Endothelial cell of umbilical vein (primary cell): Measurements from ENCODE around the gene B4GALT5.

ENCODE experiments used
- CTCF ChIP-seq, 2 donors: IDR thresholded peaks; 1 replicate in 1 of 2; 2 replicates in 1 of 2; pipeline ENCODE4 v1.5.1; 2011; ENCODE audit warnings: low read length in 2 of 2, mild to moderate bottlenecking in 2 of 2, moderate library complexity in 2 of 2, control low read depth in 1 of 2, inconsistent platforms in 1 of 2, low read depth in 1 of 2; ENCODE audit not compliant: insufficient read depth in 1 of 2; ENCODE audit errors: extremely low read depth in 1 of 2
- EZH2 ChIP-seq: IDR thresholded peaks from 2 replicates; pipeline ENCODE4 v1.6.1; 2012; ENCODE audit warnings: borderline replicate concordance, low read depth, mild to moderate bottlenecking, moderate library complexity, low read length, inconsistent platforms; ENCODE audit not compliant: severe bottlenecking
- FOS ChIP-seq: IDR thresholded peaks from 2 replicates; pipeline ENCODE4 v1.6.1; 2011; ENCODE audit warnings: mild to moderate bottlenecking, low read length, moderate library complexity, borderline replicate concordance; ENCODE audit not compliant: insufficient read depth
- GATA2 ChIP-seq: IDR thresholded peaks from 2 replicates; pipeline ENCODE4 v1.7.0; 2011; ENCODE audit warnings: low read depth, mild to moderate bottlenecking, moderate library complexity, mixed read lengths, low read length; ENCODE audit not compliant: insufficient read length, insufficient read depth
- JUN ChIP-seq: IDR thresholded peaks from 2 replicates; pipeline ENCODE4 v1.6.1; 2011; ENCODE audit warnings: borderline replicate concordance, low read depth; ENCODE audit not compliant: insufficient read length, insufficient read depth
- MYC ChIP-seq: IDR thresholded peaks from one replicate; pipeline ENCODE4 v1.6.1; 2011; ENCODE audit warnings: mild to moderate bottlenecking, low read depth, low read length
- POLR2A ChIP-seq: IDR thresholded peaks from 2 replicates; pipeline ENCODE4 v1.6.1; 2012; ENCODE audit warnings: low read depth, mild to moderate bottlenecking, control low read depth, low read length
- POLR2AphosphoS5 ChIP-seq: IDR thresholded peaks from 2 replicates; pipeline ENCODE4 v1.6.1; 2012; ENCODE audit warnings: low read depth, mild to moderate bottlenecking, control low read depth, low read length, moderate library complexity; ENCODE audit not compliant: insufficient read depth
- TF ChIP-seq, protein P1 (sequence below): IDR thresholded peaks from 2 replicates; pipeline ENCODE4 v1.6.1; 2011; ENCODE audit not compliant: insufficient read depth, insufficient read length

DNA sequence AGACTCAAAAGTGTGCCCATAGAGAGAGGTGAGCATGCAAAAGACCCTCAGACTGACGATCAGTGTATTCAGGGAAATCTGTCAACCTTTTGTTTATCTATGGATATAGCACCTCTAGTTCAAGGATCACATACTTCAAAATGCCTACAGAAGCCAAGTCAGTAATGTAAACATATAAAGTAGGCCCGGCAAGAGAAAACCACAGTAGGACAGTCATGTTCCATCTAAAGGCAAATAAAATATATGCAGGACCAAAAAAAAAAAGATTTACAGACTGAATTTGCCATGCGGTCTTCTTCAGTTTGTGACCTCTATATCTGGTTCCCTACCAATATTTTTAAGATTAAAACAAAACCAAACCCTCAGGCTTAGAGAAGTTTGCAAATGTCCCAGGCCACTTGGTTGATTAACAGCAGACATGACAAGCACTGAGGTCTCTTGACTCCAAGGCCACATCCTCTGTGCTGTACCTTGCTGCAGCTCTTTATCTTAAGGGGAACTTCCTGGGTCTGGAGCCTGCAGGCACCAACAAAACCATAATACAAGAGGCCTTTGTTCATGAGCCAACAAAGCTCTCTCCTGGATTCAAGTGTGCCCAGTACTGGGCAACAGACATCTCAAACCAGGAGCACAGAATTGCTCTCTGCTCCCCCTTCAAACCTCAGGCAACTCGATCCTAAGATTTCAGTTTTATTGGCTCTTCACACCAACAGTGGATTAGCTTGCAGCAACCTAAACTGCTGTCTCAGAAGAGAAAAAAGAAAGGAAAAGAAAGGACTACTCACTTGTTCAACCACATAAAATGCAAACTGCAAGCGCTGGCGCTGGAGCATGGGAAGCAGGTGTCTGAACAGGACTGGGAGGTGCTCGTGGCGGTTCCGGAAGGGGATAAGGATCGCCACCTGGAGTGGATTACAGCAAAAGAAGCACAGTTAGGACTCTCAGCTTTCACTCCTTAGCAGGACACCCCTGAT, 71.7 kb downstream of the B4GALT5 start:
- no peak for TF ChIP-seq POLR2A
- no peak for TF ChIP-seq CTCF (IDR thresholded peaks at IDR 0.05; ENCODE audit: extremely low read depth in 1 of 2, insufficient read depth in 1 of 2, low read depth in 1 of 2, low read length in 2 of 2)
- TF ChIP-seq POLR2AphosphoS5 = no peak
- TF ChIP-seq, protein P1, sequence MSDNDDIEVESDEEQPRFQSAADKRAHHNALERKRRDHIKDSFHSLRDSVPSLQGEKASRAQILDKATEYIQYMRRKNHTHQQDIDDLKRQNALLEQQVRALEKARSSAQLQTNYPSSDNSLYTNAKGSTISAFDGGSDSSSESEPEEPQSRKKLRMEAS = no peak
- no peak for TF ChIP-seq MYC
- TF ChIP-seq EZH2 = no peak
- TF ChIP-seq FOS = no peak
- no peak for TF ChIP-seq GATA2
- no peak for TF ChIP-seq JUN
